Esophagus muscularis mucosa (tissue), 3 donors: ENCODE measurements around the gene AHCY.

Experiments used
- EP300 ChIP-seq: sonication (generic); formaldehyde crosslinking; IDR thresholded peaks from one replicate; pipeline ENCODE4 v1.6.1; 2017; ENCODE audit warnings: antibody characterized with exemption
- TF ChIP-seq, protein P1 (sequence below), 3 experiments: fragments of 200-600 bp in 2 of 3; fragments of 450-650 bp in 1 of 3; sonication (generic) in 2 of 3; IDR thresholded peaks; one replicate each; pipeline ENCODE4 v1.5.1; 2017 to 2019; ENCODE audit warnings: antibody characterized with exemption in 3 of 3, mild to moderate bottlenecking in 2 of 3, moderate library complexity in 1 of 3

DNA sequence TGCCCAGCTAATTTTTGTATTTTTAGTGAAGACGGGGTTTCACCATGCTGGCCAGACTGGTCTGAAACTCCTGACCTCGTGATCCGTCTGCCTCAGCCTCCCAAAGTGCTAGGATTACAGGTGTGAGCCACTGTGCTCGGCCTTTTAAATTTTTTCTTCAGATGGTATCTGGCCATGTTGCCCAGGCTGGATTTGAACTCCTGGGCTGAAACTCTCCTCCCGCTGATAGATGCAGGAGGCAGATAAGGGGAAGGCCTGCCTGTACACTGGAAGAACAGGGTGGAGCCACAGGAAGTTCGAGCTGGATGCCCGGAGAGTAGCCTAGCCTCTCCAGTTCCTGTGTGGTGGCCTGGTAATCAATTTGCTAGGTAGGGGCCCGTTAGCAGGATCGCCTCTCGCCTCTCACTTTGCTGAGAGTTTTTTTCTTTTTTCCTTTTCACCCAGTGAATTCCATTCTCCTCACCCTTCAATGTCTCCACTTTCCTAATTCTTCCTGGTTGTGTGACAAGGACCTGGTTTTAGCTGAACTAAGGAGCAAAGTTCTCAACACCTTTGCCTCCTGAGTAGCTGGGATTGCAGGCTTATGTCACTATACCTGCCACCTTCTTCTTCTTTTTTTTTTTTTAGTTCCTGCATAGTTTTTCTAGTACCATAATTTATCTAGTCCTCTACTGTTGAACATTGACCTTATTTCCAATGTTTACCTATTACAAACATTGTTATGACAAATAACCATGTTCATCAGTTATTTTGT lies 40.5 kb upstream of the AHCY start:
- no peak for TF ChIP-seq EP300
- TF ChIP-seq, protein P1, sequence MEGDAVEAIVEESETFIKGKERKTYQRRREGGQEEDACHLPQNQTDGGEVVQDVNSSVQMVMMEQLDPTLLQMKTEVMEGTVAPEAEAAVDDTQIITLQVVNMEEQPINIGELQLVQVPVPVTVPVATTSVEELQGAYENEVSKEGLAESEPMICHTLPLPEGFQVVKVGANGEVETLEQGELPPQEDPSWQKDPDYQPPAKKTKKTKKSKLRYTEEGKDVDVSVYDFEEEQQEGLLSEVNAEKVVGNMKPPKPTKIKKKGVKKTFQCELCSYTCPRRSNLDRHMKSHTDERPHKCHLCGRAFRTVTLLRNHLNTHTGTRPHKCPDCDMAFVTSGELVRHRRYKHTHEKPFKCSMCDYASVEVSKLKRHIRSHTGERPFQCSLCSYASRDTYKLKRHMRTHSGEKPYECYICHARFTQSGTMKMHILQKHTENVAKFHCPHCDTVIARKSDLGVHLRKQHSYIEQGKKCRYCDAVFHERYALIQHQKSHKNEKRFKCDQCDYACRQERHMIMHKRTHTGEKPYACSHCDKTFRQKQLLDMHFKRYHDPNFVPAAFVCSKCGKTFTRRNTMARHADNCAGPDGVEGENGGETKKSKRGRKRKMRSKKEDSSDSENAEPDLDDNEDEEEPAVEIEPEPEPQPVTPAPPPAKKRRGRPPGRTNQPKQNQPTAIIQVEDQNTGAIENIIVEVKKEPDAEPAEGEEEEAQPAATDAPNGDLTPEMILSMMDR (IDR thresholded peaks at IDR 0.05) = no peak
